MM.1S (cell line): ENCODE measurements around the gene COL6A2.
"Not testable (repeated sequence)": the region's sequence is repeated elsewhere in the genome, so short reads cannot be mapped to it uniquely, and the experiment has no call there.

Source experiments
- DNase-seq: peaks from one replicate; pipeline ENCODE4 v3.0.0-alpha.2; 2015
- H2AFZ ChIP-seq: fragments of 300-600 bp; sonication (generic); 2 replicates; pipeline ENCODE4 v1.6.0; 2016; ENCODE audit warnings: antibody characterized with exemption, low read length
- H3F3A ChIP-seq: fragments of 300-600 bp; sonication (generic); 2 replicates; pipeline ENCODE4 v1.6.1; 2016; ENCODE audit warnings: mild to moderate bottlenecking, antibody characterized with exemption, low read length, moderate library complexity, mixed read lengths; ENCODE audit not compliant: insufficient read depth
- H3K27ac ChIP-seq: fragments of 300-600 bp; sonication (generic); 2 replicates; pipeline ENCODE4 v1.5.1; 2016; ENCODE audit warnings: mild to moderate bottlenecking, low read length
- H3K27me3 ChIP-seq: fragments of 300-600 bp; sonication (generic); replicated peaks from 2 replicates; pipeline ENCODE4 v1.6.0; 2016; ENCODE audit warnings: low read length; ENCODE audit not compliant: insufficient read depth
- H3K36me3 ChIP-seq: fragments of 300-600 bp; sonication (generic); replicated peaks from 2 replicates; pipeline ENCODE4 v1.6.1; 2016; ENCODE audit warnings: mild to moderate bottlenecking, low read length, mixed read lengths; ENCODE audit not compliant: insufficient read depth
- H3K4me1 ChIP-seq: fragments of 300-600 bp; sonication (generic); 2 replicates; pipeline ENCODE4 v1.6.1; 2016; ENCODE audit warnings: low read length, mixed read lengths
- H3K4me2 ChIP-seq: fragments of 300-600 bp; sonication (generic); 2 replicates; pipeline ENCODE4 v1.6.0; 2016; ENCODE audit warnings: low read depth, low read length
- H3K4me3 ChIP-seq: fragments of 300-600 bp; sonication (generic); 2 replicates; pipeline ENCODE4 v1.5.1; 2016; ENCODE audit warnings: low read length, mixed read lengths
- H3K79me2 ChIP-seq: fragments of 300-600 bp; sonication (generic); 2 replicates; pipeline ENCODE4 v1.6.1; 2016; ENCODE audit warnings: mixed run types, low read length, mixed read lengths
- H3K9ac ChIP-seq: fragments of 300-600 bp; sonication (generic); 2 replicates; pipeline ENCODE4 v1.6.1; 2016; ENCODE audit warnings: low read length, mixed read lengths
- H3K9me2 ChIP-seq: fragments of 300-600 bp; sonication (generic); replicated peaks from 2 replicates; pipeline ENCODE4 v1.6.1; 2016; ENCODE audit warnings: mild to moderate bottlenecking, low read length, mixed read lengths; ENCODE audit not compliant: insufficient read depth
- H3K9me3 ChIP-seq: fragments of 300-600 bp; sonication (generic); replicated peaks from 2 replicates; pipeline ENCODE4 v1.6.1; 2016; ENCODE audit warnings: mild to moderate bottlenecking, low read length, mixed read lengths; ENCODE audit not compliant: insufficient read depth
- H4K20me1 ChIP-seq: fragments of 300-600 bp; sonication (generic); 2 replicates; pipeline ENCODE4 v1.6.1; 2016; ENCODE audit warnings: mild to moderate bottlenecking, low read length, moderate library complexity, mixed read lengths; ENCODE audit not compliant: insufficient read depth
- CTCF ChIP-seq: fragments of 300-600 bp; sonication (generic); IDR thresholded peaks from 2 replicates; pipeline ENCODE4 v1.5.1; 2016; ENCODE audit warnings: antibody characterized with exemption, low read length, mixed read lengths
- EZH2 ChIP-seq: fragments of 300-600 bp; sonication (generic); optimal IDR thresholded peaks from 2 replicates; pipeline ENCODE3; 2017; ENCODE audit warnings: low read depth, mild to moderate bottlenecking, antibody characterized with exemption, low read length, mixed read lengths
- EZH2phosphoT487 ChIP-seq: fragments of 300-600 bp; sonication (generic); IDR thresholded peaks from 2 replicates; pipeline ENCODE4 v1.6.1; 2018; ENCODE audit warnings: antibody characterized with exemption, low read length

The COL6A2 gene

GRCh38 chr21:46147429-46147828, 49.5 kb downstream of the COL6A2 start:
- not testable (repeated sequence) for H3K4me3 ChIP-seq, H3K27ac ChIP-seq, H3K9me3 ChIP-seq, H2AFZ ChIP-seq, H3K36me3 ChIP-seq, H4K20me1 ChIP-seq, H3K4me2 ChIP-seq, H3K4me1 ChIP-seq, H3K9ac ChIP-seq, H3F3A ChIP-seq, H3K79me2 ChIP-seq, H3K9me2 ChIP-seq
- DNase-seq: peak; percentile 79
- TF ChIP-seq CTCF: peak; percentile 80
- H3K27me3 ChIP-seq: peaks cover 48% of the 10 kb centered on the region

GRCh38 chr21:46148106-46148505, 50.2 kb downstream of the COL6A2 start:
- TF ChIP-seq EZH2 (no peak), CTCF (no peak), EZH2phosphoT487 (no peak)
- Histone ChIP-seq H3K27ac (no peak overlapping the region), H4K20me1 (no peaks in the 10 kb centered on the region), H3K79me2 (no peaks in the 10 kb centered on the region), H3K27me3 (peaks cover 55% of the 10 kb centered on the region), H3K9me3 (no peaks in the 10 kb centered on the region), H2AFZ (no peak overlapping the region), H3K4me1 (no peaks in the 10 kb centered on the region), H3K4me3 (no peak overlapping the region), H3K9ac (no peak overlapping the region), H3F3A (no peaks in the 10 kb centered on the region), H3K36me3 (no peaks in the 10 kb centered on the region), H3K4me2 (no peak overlapping the region), H3K9me2 (no peaks in the 10 kb centered on the region)
- no peak for DNase-seq

- H3K27ac ChIP-seq: no peak overlapping the region
- no peak overlapping the region for H3K9ac ChIP-seq
- no peaks in the 10 kb centered on the region for H3K79me2 ChIP-seq
- H3K4me2 ChIP-seq: no peak overlapping the region
- no peaks in the 10 kb centered on the region for H3K36me3 ChIP-seq
- no peaks in the 10 kb centered on the region for H3F3A ChIP-seq
- no peak for TF ChIP-seq CTCF
- TF ChIP-seq EZH2: no peak
- TF ChIP-seq EZH2phosphoT487: no peak
- H3K4me1 ChIP-seq: no peaks in the 10 kb centered on the region
- H3K9me2 ChIP-seq: no peaks in the 10 kb centered on the region
- H3K9me3 ChIP-seq: no peaks in the 10 kb centered on the region
- H3K4me3 ChIP-seq: no peak overlapping the region
- peaks cover 56% of the 10 kb centered on the region for H3K27me3 ChIP-seq
- no peak overlapping the region for H2AFZ ChIP-seq
- H4K20me1 ChIP-seq: no peaks in the 10 kb centered on the region
- DNase-seq: no peak
Measured at GRCh38 chr21:46149205-46149901, 51.4 kb downstream of the COL6A2 start.
